Spleen (tissue), 7 donors: Measurements from ENCODE around the gene EHMT2.

Experiments used
- POLR2A ChIP-seq, 3 donors: fragments of 450-650 bp; IDR thresholded peaks; one replicate each; pipeline ENCODE4 v1.5.1; 2017; ENCODE audit warnings: antibody characterized with exemption in 3 of 3, mild to moderate bottlenecking in 1 of 3
- POLR2AphosphoS5 ChIP-seq, 3 donors: sonication (generic); formaldehyde crosslinking; IDR thresholded peaks; one replicate each; pipeline ENCODE4 v1.5.1; 2017; ENCODE audit warnings: antibody characterized with exemption in 3 of 3
- TF ChIP-seq, protein P1 (sequence below), 11 experiments: fragments of 200-600 bp in 7 of 11; fragments of 450-650 bp in 4 of 11; sonication (generic) in 4 of 11; IDR thresholded peaks in 8 of 11; conservative IDR thresholded peaks in 3 of 11; 1 replicate in 7 of 11; 2 replicates in 4 of 11; pipeline versions ENCODE4 v1.4.0 to v1.8.0; 2016 to 2021; ENCODE audit warnings: antibody characterized with exemption in 11 of 11, inconsistent platforms in 4 of 11, mild to moderate bottlenecking in 1 of 11
- donor health status: DM: no; HTN: no; CAD: no; lungs with moderate emphysema.
- donor health status: DM: no; HTN: no; CAD: no.
- donor health status: DM: no; HTN: no; CAD: no.

DNA sequence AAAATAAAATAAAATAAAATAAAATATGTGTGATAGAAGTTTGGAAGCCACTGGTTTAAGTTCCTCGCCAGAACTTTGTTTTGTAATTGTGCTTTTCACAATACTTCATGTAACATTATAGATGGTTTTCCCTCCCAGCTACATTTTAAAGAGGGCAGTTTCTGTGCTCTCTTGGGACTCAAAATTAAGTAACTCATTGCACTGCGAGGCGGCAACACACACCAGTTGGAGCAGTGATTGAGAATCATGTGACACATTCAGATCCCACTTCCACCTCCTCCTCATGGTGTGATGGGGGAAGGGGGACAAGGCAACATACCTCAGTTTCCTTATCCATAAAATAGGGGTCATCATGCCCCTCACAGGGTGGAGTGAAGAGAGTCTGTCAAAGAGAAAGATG, 37.5 kb upstream of the EHMT2 start:
- TF ChIP-seq POLR2A (IDR thresholded peaks at IDR 0.05) (no peak), POLR2AphosphoS5 (IDR thresholded peaks at IDR 0.05) (no peak)
- TF ChIP-seq, protein P1, sequence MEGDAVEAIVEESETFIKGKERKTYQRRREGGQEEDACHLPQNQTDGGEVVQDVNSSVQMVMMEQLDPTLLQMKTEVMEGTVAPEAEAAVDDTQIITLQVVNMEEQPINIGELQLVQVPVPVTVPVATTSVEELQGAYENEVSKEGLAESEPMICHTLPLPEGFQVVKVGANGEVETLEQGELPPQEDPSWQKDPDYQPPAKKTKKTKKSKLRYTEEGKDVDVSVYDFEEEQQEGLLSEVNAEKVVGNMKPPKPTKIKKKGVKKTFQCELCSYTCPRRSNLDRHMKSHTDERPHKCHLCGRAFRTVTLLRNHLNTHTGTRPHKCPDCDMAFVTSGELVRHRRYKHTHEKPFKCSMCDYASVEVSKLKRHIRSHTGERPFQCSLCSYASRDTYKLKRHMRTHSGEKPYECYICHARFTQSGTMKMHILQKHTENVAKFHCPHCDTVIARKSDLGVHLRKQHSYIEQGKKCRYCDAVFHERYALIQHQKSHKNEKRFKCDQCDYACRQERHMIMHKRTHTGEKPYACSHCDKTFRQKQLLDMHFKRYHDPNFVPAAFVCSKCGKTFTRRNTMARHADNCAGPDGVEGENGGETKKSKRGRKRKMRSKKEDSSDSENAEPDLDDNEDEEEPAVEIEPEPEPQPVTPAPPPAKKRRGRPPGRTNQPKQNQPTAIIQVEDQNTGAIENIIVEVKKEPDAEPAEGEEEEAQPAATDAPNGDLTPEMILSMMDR (IDR thresholded peaks at IDR 0.05 in 8 of 11, conservative IDR thresholded peaks at IDR 0.05 in 3 of 11), result no peak
